WTC11 (cell line): ENCODE data around the gene TIGIT. TPM values are rescaled to one million over a fixed set of nuclear protein-coding genes. Genes with fewer than 3 reads are reported as not detected.

Experiments used
- ATAC-seq: fragments of 200-7000 bp; cut with Tn5 transposase; 2 replicates; pipeline ENCODE4 v1.10.0; 2021; ENCODE audit warnings: mild to moderate bottlenecking, moderate library complexity
- CTCF ChIA-PET: fragments of 300-600 bp; sonication (Branson Sonifier 250); formaldehyde crosslinking; loops from one replicate; lab custom pipeline; 2021; ENCODE audit warnings: antibody characterized with exemption; lab: Charles Lee
- POLR2A ChIA-PET: fragments of 350-600 bp; sonication (Branson Sonifier 250); formaldehyde crosslinking; loops from one replicate; lab custom pipeline; 2021; ENCODE audit warnings: antibody characterized with exemption; lab: Charles Lee
- DNase-seq: peaks from one replicate; pipeline ENCODE4 v3.0.0; 2021; ENCODE audit warnings: low spot score
- H3K27ac Mint-ChIP-seq: 2 replicates; pipeline ENCODE4 v1.8.0; 2021; ENCODE audit warnings: mixed read lengths
- H3K27me3 Mint-ChIP-seq: 2 replicates; pipeline ENCODE4 v1.8.0; 2021; ENCODE audit warnings: low read depth, mild to moderate bottlenecking, moderate library complexity, mixed read lengths
- H3K36me3 Mint-ChIP-seq: 2 replicates; pipeline ENCODE4 v1.8.0; 2021; ENCODE audit warnings: mixed read lengths
- H3K4me1 Mint-ChIP-seq: 2 replicates; pipeline ENCODE4 v1.8.0; 2022; ENCODE audit warnings: mixed read lengths
- H3K4me3 Mint-ChIP-seq: 2 replicates; pipeline ENCODE4 v1.8.0; 2021; ENCODE audit warnings: mild to moderate bottlenecking, moderate library complexity, mixed read lengths
- H3K9me3 Mint-ChIP-seq: 2 replicates; pipeline ENCODE4 v1.8.0; 2021; ENCODE audit warnings: mixed read lengths
- CBFB ChIP-seq: sonication (generic); formaldehyde crosslinking; IDR thresholded peaks from 2 replicates; pipeline ENCODE4 v1.8.1; 2022; ENCODE audit warnings: mild to moderate bottlenecking, low read depth, missing genetic modification reagents
- E2F4 ChIP-seq: sonication (generic); formaldehyde crosslinking; IDR thresholded peaks from 2 replicates; pipeline ENCODE4 v1.8.1; 2022; ENCODE audit warnings: low read depth, mild to moderate bottlenecking, moderate library complexity, missing genetic modification reagents, borderline replicate concordance
- FOXK1 ChIP-seq: sonication (generic); formaldehyde crosslinking; IDR thresholded peaks from 2 replicates; pipeline ENCODE4 v1.8.0; 2022; ENCODE audit warnings: mild to moderate bottlenecking, moderate library complexity, missing genetic modification reagents
- GABPB1 ChIP-seq: sonication (generic); formaldehyde crosslinking; IDR thresholded peaks from 2 replicates; pipeline ENCODE4 v1.8.1; 2023; ENCODE audit warnings: mild to moderate bottlenecking, missing genetic modification reagents
- GRHL2 ChIP-seq: fragments of 250-450 bp; sonication (Bioruptor Pico); IDR thresholded peaks from 2 replicates; pipeline ENCODE4 v1.8.0; 2022; ENCODE audit warnings: mild to moderate bottlenecking, moderate library complexity; ENCODE audit not compliant: insufficient replicate concordance, severe bottlenecking
- HMGA2 ChIP-seq: fragments of 250-450 bp; sonication (Bioruptor Pico); IDR thresholded peaks from 2 replicates; pipeline ENCODE4 v1.4.0; 2021; ENCODE audit warnings: mild to moderate bottlenecking, moderate library complexity
- JUN ChIP-seq: sonication (generic); formaldehyde crosslinking; IDR thresholded peaks from 2 replicates; pipeline ENCODE4 v1.8.0; 2023; ENCODE audit warnings: mild to moderate bottlenecking, missing genetic modification reagents
- NFE2L1 ChIP-seq: sonication (generic); formaldehyde crosslinking; IDR thresholded peaks from 2 replicates; pipeline ENCODE4 v1.8.1; 2023; ENCODE audit warnings: missing genetic modification reagents
- NR2C2 ChIP-seq: sonication (generic); formaldehyde crosslinking; IDR thresholded peaks from 2 replicates; pipeline ENCODE4 v1.8.0; 2022; ENCODE audit warnings: mild to moderate bottlenecking, missing genetic modification reagents
- OVOL2 ChIP-seq: fragments of 250-450 bp; sonication (Bioruptor Pico); IDR thresholded peaks from 2 replicates; pipeline ENCODE4 v1.9.0; 2021; ENCODE audit warnings: mild to moderate bottlenecking, borderline replicate concordance
- RELA ChIP-seq: sonication (generic); formaldehyde crosslinking; IDR thresholded peaks from 2 replicates; pipeline ENCODE4 v1.8.1; 2022; ENCODE audit warnings: missing genetic modification reagents, mild to moderate bottlenecking, borderline replicate concordance
- TCF7 ChIP-seq: sonication (generic); formaldehyde crosslinking; IDR thresholded peaks from 2 replicates; pipeline ENCODE4 v1.8.0; 2022; ENCODE audit warnings: mild to moderate bottlenecking, low read depth, missing genetic modification reagents, moderate library complexity
- TP53 ChIP-seq: sonication (generic); formaldehyde crosslinking; IDR thresholded peaks from 2 replicates; pipeline ENCODE4 v1.8.1; 2023; ENCODE audit warnings: mild to moderate bottlenecking, missing genetic modification reagents
- ZBTB43 ChIP-seq: sonication (generic); formaldehyde crosslinking; IDR thresholded peaks from 2 replicates; pipeline ENCODE4 v1.8.1; 2023; ENCODE audit warnings: mild to moderate bottlenecking, missing genetic modification reagents
- ZNF138 ChIP-seq: sonication (generic); formaldehyde crosslinking; conservative IDR thresholded peaks from 2 replicates; pipeline ENCODE4 v1.8.1; 2022; ENCODE audit warnings: mild to moderate bottlenecking, moderate library complexity, missing genetic modification reagents
- ZNF232 ChIP-seq: sonication (generic); formaldehyde crosslinking; IDR thresholded peaks from 2 replicates; pipeline ENCODE4 v1.8.0; 2022; ENCODE audit warnings: mild to moderate bottlenecking, missing genetic modification reagents
- ZNF317 ChIP-seq: sonication (generic); formaldehyde crosslinking; IDR thresholded peaks from 2 replicates; pipeline ENCODE4 v1.8.1; 2023; ENCODE audit warnings: low read depth, mild to moderate bottlenecking, moderate library complexity, missing genetic modification reagents, borderline replicate concordance
- ZNF423 ChIP-seq: fragments of 250-450 bp; sonication (Bioruptor Pico); IDR thresholded peaks from 2 replicates; pipeline ENCODE4 v2.1.2; 2022; ENCODE audit warnings: mild to moderate bottlenecking, moderate library complexity
- total RNA-seq: library from RNA; stranded (reverse); gene quantifications from 3 replicates; pipeline ENCODE4 v1.2.3, GENCODE V29; 2021
- TF ChIP-seq, protein P1 (sequence below): sonication (generic); formaldehyde crosslinking; IDR thresholded peaks from 2 replicates; pipeline ENCODE4 v1.8.1; 2023; ENCODE audit warnings: mild to moderate bottlenecking, missing genetic modification reagents, borderline replicate concordance
- TF ChIP-seq, protein P2 (sequence below): sonication (generic); formaldehyde crosslinking; conservative IDR thresholded peaks from 2 replicates; pipeline ENCODE4 v1.8.1; 2022; ENCODE audit warnings: mild to moderate bottlenecking, missing genetic modification reagents
- TF ChIP-seq, protein P3 (sequence below): sonication (generic); formaldehyde crosslinking; IDR thresholded peaks from 2 replicates; pipeline ENCODE4 v1.8.0; 2023; ENCODE audit warnings: missing genetic modification reagents, mild to moderate bottlenecking, borderline replicate concordance
- TF ChIP-seq, protein P4 (sequence below): sonication (generic); formaldehyde crosslinking; conservative IDR thresholded peaks from 2 replicates; pipeline ENCODE4 v1.8.1; 2023; ENCODE audit warnings: mild to moderate bottlenecking, low read depth, missing genetic modification reagents, moderate library complexity

Gene TIGIT
- total RNA-seq, 1 experiment from 2014 or later, result 0.04 TPM

DNA sequence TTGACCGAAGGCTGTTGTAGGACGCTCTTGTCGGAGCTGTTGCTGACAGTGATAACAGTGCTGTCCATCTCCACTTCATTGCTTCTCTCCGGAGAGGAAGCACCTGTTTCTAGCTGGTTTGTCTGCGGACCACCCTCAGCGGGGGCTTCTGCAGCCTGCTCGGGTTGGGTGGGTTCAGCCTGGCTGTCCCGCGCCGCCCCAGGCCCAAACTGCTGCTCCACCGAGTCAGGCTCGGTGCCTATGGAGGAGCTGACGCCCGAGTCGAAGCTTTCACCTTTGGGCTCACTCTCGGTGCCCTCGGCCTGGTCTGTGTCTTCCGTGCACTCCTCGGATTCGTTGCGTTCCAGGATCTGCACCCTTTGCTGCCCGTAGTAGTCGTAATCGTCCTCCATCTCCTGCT lies 56.9 kb downstream of the TIGIT start:
- Mint-ChIP-seq H3K27ac (no peak overlapping the region), H3K36me3 (no peaks in the 10 kb centered on the region), H3K9me3 (no peaks in the 10 kb centered on the region), H3K4me1 (peaks cover 5% of the 10 kb centered on the region), H3K4me3 (no peak overlapping the region), H3K27me3 (no peaks in the 10 kb centered on the region)
- no peak for DNase-seq
- ChIA-PET CTCF (no interaction called here), POLR2A (no interaction called here)
- no peak for TF ChIP-seq ZNF138 (CRISPR knock-in tag)
- TF ChIP-seq NFE2L1 (CRISPR knock-in tag), result no peak
- TF ChIP-seq, protein P1, sequence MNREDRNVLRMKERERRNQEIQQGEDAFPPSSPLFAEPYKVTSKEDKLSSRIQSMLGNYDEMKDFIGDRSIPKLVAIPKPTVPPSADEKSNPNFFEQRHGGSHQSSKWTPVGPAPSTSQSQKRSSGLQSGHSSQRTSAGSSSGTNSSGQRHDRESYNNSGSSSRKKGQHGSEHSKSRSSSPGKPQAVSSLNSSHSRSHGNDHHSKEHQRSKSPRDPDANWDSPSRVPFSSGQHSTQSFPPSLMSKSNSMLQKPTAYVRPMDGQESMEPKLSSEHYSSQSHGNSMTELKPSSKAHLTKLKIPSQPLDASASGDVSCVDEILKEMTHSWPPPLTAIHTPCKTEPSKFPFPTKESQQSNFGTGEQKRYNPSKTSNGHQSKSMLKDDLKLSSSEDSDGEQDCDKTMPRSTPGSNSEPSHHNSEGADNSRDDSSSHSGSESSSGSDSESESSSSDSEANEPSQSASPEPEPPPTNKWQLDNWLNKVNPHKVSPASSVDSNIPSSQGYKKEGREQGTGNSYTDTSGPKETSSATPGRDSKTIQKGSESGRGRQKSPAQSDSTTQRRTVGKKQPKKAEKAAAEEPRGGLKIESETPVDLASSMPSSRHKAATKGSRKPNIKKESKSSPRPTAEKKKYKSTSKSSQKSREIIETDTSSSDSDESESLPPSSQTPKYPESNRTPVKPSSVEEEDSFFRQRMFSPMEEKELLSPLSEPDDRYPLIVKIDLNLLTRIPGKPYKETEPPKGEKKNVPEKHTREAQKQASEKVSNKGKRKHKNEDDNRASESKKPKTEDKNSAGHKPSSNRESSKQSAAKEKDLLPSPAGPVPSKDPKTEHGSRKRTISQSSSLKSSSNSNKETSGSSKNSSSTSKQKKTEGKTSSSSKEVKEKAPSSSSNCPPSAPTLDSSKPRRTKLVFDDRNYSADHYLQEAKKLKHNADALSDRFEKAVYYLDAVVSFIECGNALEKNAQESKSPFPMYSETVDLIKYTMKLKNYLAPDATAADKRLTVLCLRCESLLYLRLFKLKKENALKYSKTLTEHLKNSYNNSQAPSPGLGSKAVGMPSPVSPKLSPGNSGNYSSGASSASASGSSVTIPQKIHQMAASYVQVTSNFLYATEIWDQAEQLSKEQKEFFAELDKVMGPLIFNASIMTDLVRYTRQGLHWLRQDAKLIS (CRISPR knock-in tag), result no peak
- TF ChIP-seq GABPB1, result no peak
- TF ChIP-seq FOXK1, result no peak
- no peak for TF ChIP-seq TCF7 (CRISPR knock-in tag)
- no peak for TF ChIP-seq HMGA2
- TF ChIP-seq E2F4 (CRISPR knock-in tag), result no peak
- no peak for TF ChIP-seq ZNF423 (CRISPR knock-in tag)
- no peak for TF ChIP-seq ZNF232
- TF ChIP-seq CBFB (CRISPR knock-in tag), result no peak
- ATAC-seq, result no peak

- Mint-ChIP-seq H3K27ac (no peak overlapping the region), H3K4me1 (peaks cover under 1% of the 10 kb centered on the region), H3K36me3 (no peaks in the 10 kb centered on the region), H3K27me3 (no peaks in the 10 kb centered on the region), H3K4me3 (no peak overlapping the region), H3K9me3 (no peaks in the 10 kb centered on the region)
- no peak for ATAC-seq
- CTCF ChIA-PET, result interaction anchor here (1.3 kb wide), 1 partner anchor 16 kb away, joined by 3 read pairs; no protein-coding TSS in a partner anchor
- no peak for DNase-seq
- POLR2A ChIA-PET, result no interaction called here
- TF ChIP-seq ZBTB43 (no peak), HMGA2 (no peak), GRHL2 (CRISPR knock-in tag) (no peak), FOXK1 (no peak), OVOL2 (CRISPR knock-in tag) (no peak), NR2C2 (CRISPR knock-in tag) (no peak), TP53 (CRISPR knock-in tag) (no peak), JUN (no peak), RELA (CRISPR knock-in tag) (no peak), ZNF317 (no peak)
- TF ChIP-seq, protein P2, sequence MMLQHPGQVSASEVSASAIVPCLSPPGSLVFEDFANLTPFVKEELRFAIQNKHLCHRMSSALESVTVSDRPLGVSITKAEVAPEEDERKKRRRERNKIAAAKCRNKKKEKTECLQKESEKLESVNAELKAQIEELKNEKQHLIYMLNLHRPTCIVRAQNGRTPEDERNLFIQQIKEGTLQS (CRISPR knock-in tag), result no peak
- TF ChIP-seq, protein P3, sequence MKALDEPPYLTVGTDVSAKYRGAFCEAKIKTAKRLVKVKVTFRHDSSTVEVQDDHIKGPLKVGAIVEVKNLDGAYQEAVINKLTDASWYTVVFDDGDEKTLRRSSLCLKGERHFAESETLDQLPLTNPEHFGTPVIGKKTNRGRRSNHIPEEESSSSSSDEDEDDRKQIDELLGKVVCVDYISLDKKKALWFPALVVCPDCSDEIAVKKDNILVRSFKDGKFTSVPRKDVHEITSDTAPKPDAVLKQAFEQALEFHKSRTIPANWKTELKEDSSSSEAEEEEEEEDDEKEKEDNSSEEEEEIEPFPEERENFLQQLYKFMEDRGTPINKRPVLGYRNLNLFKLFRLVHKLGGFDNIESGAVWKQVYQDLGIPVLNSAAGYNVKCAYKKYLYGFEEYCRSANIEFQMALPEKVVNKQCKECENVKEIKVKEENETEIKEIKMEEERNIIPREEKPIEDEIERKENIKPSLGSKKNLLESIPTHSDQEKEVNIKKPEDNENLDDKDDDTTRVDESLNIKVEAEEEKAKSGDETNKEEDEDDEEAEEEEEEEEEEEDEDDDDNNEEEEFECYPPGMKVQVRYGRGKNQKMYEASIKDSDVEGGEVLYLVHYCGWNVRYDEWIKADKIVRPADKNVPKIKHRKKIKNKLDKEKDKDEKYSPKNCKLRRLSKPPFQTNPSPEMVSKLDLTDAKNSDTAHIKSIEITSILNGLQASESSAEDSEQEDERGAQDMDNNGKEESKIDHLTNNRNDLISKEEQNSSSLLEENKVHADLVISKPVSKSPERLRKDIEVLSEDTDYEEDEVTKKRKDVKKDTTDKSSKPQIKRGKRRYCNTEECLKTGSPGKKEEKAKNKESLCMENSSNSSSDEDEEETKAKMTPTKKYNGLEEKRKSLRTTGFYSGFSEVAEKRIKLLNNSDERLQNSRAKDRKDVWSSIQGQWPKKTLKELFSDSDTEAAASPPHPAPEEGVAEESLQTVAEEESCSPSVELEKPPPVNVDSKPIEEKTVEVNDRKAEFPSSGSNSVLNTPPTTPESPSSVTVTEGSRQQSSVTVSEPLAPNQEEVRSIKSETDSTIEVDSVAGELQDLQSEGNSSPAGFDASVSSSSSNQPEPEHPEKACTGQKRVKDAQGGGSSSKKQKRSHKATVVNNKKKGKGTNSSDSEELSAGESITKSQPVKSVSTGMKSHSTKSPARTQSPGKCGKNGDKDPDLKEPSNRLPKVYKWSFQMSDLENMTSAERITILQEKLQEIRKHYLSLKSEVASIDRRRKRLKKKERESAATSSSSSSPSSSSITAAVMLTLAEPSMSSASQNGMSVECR (CRISPR knock-in tag), result no peak
- TF ChIP-seq, protein P4, sequence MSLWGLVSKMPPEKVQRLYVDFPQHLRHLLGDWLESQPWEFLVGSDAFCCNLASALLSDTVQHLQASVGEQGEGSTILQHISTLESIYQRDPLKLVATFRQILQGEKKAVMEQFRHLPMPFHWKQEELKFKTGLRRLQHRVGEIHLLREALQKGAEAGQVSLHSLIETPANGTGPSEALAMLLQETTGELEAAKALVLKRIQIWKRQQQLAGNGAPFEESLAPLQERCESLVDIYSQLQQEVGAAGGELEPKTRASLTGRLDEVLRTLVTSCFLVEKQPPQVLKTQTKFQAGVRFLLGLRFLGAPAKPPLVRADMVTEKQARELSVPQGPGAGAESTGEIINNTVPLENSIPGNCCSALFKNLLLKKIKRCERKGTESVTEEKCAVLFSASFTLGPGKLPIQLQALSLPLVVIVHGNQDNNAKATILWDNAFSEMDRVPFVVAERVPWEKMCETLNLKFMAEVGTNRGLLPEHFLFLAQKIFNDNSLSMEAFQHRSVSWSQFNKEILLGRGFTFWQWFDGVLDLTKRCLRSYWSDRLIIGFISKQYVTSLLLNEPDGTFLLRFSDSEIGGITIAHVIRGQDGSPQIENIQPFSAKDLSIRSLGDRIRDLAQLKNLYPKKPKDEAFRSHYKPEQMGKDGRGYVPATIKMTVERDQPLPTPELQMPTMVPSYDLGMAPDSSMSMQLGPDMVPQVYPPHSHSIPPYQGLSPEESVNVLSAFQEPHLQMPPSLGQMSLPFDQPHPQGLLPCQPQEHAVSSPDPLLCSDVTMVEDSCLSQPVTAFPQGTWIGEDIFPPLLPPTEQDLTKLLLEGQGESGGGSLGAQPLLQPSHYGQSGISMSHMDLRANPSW (CRISPR knock-in tag), result no peak
Measured at GRCh38 chr3:114351123-114351821, 57.4 kb downstream of the TIGIT start.
